Keratinocyte (primary cell): ENCODE results near the gene TMA16. TPM values are rescaled to one million over a fixed set of nuclear protein-coding genes. Genes with fewer than 3 reads are reported as not detected.

ENCODE experiments used
- DNase-seq: peaks from one replicate; pipeline ENCODE4 v3.0.0-alpha.2; 2011; ENCODE audit warnings: low read depth, missing footprints, low spot score
- FAIRE-seq: peaks from 2 replicates; lab custom pipeline; 2011; peaks lifted over from hg19 to GRCh38; lab: Jason Lieb, UNC
- H2AFZ ChIP-seq: 2 replicates; pipeline ENCODE4 v1.6.0; 2012; ENCODE audit warnings: low read length, control low read depth, inconsistent platforms; ENCODE audit not compliant: control insufficient read depth
- H3K27ac ChIP-seq: 2 replicates; pipeline ENCODE4 v1.5.1; 2011; ENCODE audit warnings: low read length; ENCODE audit not compliant: control insufficient read depth, insufficient read depth
- H3K27me3 ChIP-seq: 3 replicates; pipeline ENCODE4 v1.6.0; 2011; ENCODE audit warnings: low read length; ENCODE audit not compliant: control insufficient read depth, insufficient read depth; ENCODE audit errors: extremely low read depth
- H3K36me3 ChIP-seq, 2 experiments: 2 replicates in 1 of 2; 3 replicates in 1 of 2; pipeline ENCODE4 v1.5.1; 2011; ENCODE audit warnings: low read length in 2 of 2, mild to moderate bottlenecking in 1 of 2; ENCODE audit not compliant: control insufficient read depth in 2 of 2, insufficient read depth in 2 of 2; ENCODE audit errors: extremely low read depth in 1 of 2
- H3K4me1 ChIP-seq: 3 replicates; pipeline ENCODE4 v1.5.1; 2011; ENCODE audit warnings: low read length; ENCODE audit not compliant: control insufficient read depth, insufficient read depth; ENCODE audit errors: extremely low read depth
- H3K4me2 ChIP-seq: 3 replicates; pipeline ENCODE4 v1.6.0; 2011; ENCODE audit warnings: low read depth, low read length; ENCODE audit not compliant: control insufficient read depth, insufficient read depth; ENCODE audit errors: extremely low read depth
- H3K4me3 ChIP-seq, 3 experiments: fragments of 200-600 bp in 1 of 3; sonication (generic) in 1 of 3; 2 replicates in 2 of 3; 3 replicates in 1 of 3; pipeline ENCODE4 v1.5.1; 2011 to 2016; ENCODE audit warnings: low read length in 3 of 3, mild to moderate bottlenecking in 3 of 3, control low read depth in 2 of 3, inconsistent platforms in 1 of 3, low read depth in 1 of 3, mixed read lengths in 1 of 3, mixed run types in 1 of 3, moderate library complexity in 1 of 3; ENCODE audit not compliant: control insufficient read depth in 2 of 3, insufficient read depth in 2 of 3; ENCODE audit errors: extremely low read depth in 1 of 3
- H3K79me2 ChIP-seq: 2 replicates; pipeline ENCODE4 v1.6.0; 2012; ENCODE audit warnings: low read length; ENCODE audit not compliant: control insufficient read depth, insufficient read depth
- H3K9ac ChIP-seq: 3 replicates; pipeline ENCODE4 v1.6.0; 2011; ENCODE audit warnings: low read length; ENCODE audit not compliant: control insufficient read depth, insufficient read depth; ENCODE audit errors: extremely low read depth
- H3K9me1 ChIP-seq: 3 replicates; pipeline ENCODE4 v1.6.0; 2011; ENCODE audit warnings: low read length; ENCODE audit not compliant: control insufficient read depth, insufficient read depth; ENCODE audit errors: extremely low read depth
- H3K9me3 ChIP-seq: 2 replicates; pipeline ENCODE4 v1.5.1; 2012; ENCODE audit warnings: low read depth, low read length; ENCODE audit not compliant: control insufficient read depth
- H4K20me1 ChIP-seq: 3 replicates; pipeline ENCODE4 v1.6.0; 2011; ENCODE audit warnings: low read length; ENCODE audit not compliant: control insufficient read depth, insufficient read depth; ENCODE audit errors: extremely low read depth
- EZH2 ChIP-seq: IDR thresholded peaks from one replicate; pipeline ENCODE4 v1.6.1; 2012; ENCODE audit warnings: inconsistent platforms, mild to moderate bottlenecking, low read length, moderate library complexity
- dilution Hi-C: fragments of 300-500 bp; cut with MboI; formaldehyde crosslinking; loops from one replicate; pipeline ENCODE4 v1.7.0; 2020; ENCODE audit warnings: low sequenced_read_pairs; ENCODE audit not compliant: extremely low pct_ligation_motif_present
- polyA plus RNA-seq, 5 experiments: library from polyadenylated mRNA; depleted of rRNA in 3 of 5; stranded (reverse) in 3 of 5; stranded (forward) in 1 of 5; unstranded in 1 of 5; fragments of >200 nt; gene quantifications; 1 replicate in 1 of 5; 2 replicates in 3 of 5; 3 replicates in 1 of 5; pipeline versions ENCODE4 v1.2.1 to v1.2.3, GENCODE V29; 2011 to 2012; ENCODE audit warnings: missing spikeins in 2 of 5, low read depth in 1 of 5, low replicate concordance in 1 of 5
- TF ChIP-seq, protein P1 (sequence below), 3 experiments: IDR thresholded peaks in 1 of 3; conservative IDR thresholded peaks in 1 of 3; optimal IDR thresholded peaks in 1 of 3; 2 replicates in 2 of 3; 3 replicates in 1 of 3; pipeline versions ENCODE3 to v1.5.1; 2011; ENCODE audit warnings: low read length in 3 of 3, mild to moderate bottlenecking in 3 of 3, moderate library complexity in 2 of 3, control low read depth in 1 of 3, inconsistent platforms in 1 of 3; ENCODE audit not compliant: insufficient read depth in 2 of 3; ENCODE audit errors: extremely low read depth in 1 of 3

Gene TMA16
- polyA plus RNA-seq, 1 donor (not counting 4 experiments of a cell fraction or from before 2014, with no cell fraction given) = 21.3 TPM

DNA sequence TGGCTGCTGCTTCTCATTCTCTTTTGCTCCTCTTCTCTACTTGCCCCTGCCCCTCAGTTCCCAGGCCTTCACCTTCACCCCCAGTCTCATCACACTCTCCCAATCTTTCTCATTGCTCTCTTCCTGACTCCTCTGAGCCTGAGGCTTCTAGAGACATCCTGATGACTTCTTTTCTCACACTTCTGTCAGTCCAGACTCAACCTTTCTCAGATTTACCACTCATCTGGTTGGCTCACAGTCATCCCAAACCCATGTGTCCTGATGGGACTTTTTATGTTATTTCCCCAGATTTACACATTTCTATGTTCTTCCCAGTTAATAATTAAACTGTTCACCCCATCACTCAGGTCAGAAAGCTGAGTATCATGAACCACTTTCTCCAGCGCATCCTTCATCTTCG is 68.0 kb downstream of the TMA16 start:
- no peak overlapping the region for H3K27ac ChIP-seq
- no peak overlapping the region for H3K9ac ChIP-seq
- dilution Hi-C loops = loop anchor here (25.0 kb wide), 1 partner anchor 200 kb away; no protein-coding TSS in a partner anchor
- H3K9me3 ChIP-seq = no peaks in the 10 kb centered on the region
- no peak overlapping the region for H3K4me3 ChIP-seq
- TF ChIP-seq, protein P1, sequence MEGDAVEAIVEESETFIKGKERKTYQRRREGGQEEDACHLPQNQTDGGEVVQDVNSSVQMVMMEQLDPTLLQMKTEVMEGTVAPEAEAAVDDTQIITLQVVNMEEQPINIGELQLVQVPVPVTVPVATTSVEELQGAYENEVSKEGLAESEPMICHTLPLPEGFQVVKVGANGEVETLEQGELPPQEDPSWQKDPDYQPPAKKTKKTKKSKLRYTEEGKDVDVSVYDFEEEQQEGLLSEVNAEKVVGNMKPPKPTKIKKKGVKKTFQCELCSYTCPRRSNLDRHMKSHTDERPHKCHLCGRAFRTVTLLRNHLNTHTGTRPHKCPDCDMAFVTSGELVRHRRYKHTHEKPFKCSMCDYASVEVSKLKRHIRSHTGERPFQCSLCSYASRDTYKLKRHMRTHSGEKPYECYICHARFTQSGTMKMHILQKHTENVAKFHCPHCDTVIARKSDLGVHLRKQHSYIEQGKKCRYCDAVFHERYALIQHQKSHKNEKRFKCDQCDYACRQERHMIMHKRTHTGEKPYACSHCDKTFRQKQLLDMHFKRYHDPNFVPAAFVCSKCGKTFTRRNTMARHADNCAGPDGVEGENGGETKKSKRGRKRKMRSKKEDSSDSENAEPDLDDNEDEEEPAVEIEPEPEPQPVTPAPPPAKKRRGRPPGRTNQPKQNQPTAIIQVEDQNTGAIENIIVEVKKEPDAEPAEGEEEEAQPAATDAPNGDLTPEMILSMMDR (optimal IDR thresholded peaks at IDR 0.05 in 1 of 3, IDR thresholded peaks at IDR 0.05 in 1 of 3, conservative IDR thresholded peaks at IDR 0.05 in 1 of 3; ENCODE audit: extremely low read depth in 1 of 3, insufficient read depth in 2 of 3, low read length in 3 of 3) = no peak
- TF ChIP-seq EZH2 = no peak
- no peak overlapping the region for H2AFZ ChIP-seq
- H3K79me2 ChIP-seq = no peaks in the 10 kb centered on the region
- H3K9me1 ChIP-seq = no peaks in the 10 kb centered on the region
- no peak for DNase-seq
- FAIRE-seq = no peak
- H4K20me1 ChIP-seq = no peaks in the 10 kb centered on the region
- no peak overlapping the region for H3K4me2 ChIP-seq
- no peaks in the 10 kb centered on the region for H3K36me3 ChIP-seq
- H3K27me3 ChIP-seq = no peaks in the 10 kb centered on the region
- no peaks in the 10 kb centered on the region for H3K4me1 ChIP-seq

DNA sequence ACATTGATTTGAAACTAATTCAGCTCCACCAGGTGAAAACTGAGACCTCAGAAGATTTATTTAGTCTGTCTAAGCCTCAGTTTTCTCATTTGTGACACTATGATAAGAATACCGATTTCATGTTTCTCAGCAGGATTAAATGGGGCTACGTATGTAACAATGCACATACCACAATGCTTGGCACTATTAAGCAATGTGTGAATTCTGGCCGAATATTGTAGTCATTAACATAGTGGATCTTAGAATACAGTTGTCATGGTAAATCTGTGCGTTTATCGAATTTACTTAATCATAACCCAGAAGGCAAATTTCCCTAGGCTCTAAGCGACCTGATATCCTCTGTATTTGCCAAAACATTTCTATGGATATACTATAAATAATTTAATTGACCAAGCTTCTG is 69.1 kb downstream of the TMA16 start:
- Histone ChIP-seq H3K27me3 (no peaks in the 10 kb centered on the region), H3K36me3 (no peaks in the 10 kb centered on the region), H3K9me3 (no peaks in the 10 kb centered on the region), H2AFZ (no peak overlapping the region), H3K4me1 (no peaks in the 10 kb centered on the region), H3K9ac (no peak overlapping the region), H3K27ac (no peak overlapping the region), H3K79me2 (no peaks in the 10 kb centered on the region), H4K20me1 (no peaks in the 10 kb centered on the region), H3K4me3 (no peak overlapping the region), H3K4me2 (no peak overlapping the region), H3K9me1 (no peaks in the 10 kb centered on the region)
- DNase-seq (no peak), FAIRE-seq (no peak)
- TF ChIP-seq EZH2 = no peak
- TF ChIP-seq, protein P1 (optimal IDR thresholded peaks at IDR 0.05 in 1 of 3, IDR thresholded peaks at IDR 0.05 in 1 of 3, conservative IDR thresholded peaks at IDR 0.05 in 1 of 3; ENCODE audit: extremely low read depth in 1 of 3, insufficient read depth in 2 of 3, low read length in 3 of 3) = no peak
- dilution Hi-C loops = loop anchor here (25.0 kb wide), 1 partner anchor 199 kb away; no protein-coding TSS in a partner anchor
